IPS-20b (cell line): ENCODE results near the gene LBP.

ENCODE experiments used
- H3K27ac ChIP-seq: one replicate; pipeline ENCODE4 v1.5.1; 2013; ENCODE audit warnings: low read length
- H3K27me3 ChIP-seq: 2 replicates; pipeline ENCODE4 v1.6.1; 2013; ENCODE audit warnings: mild to moderate bottlenecking, low read length, inconsistent platforms; ENCODE audit not compliant: insufficient read depth
- H3K36me3 ChIP-seq: 2 replicates; pipeline ENCODE4 v1.6.1; 2013; ENCODE audit warnings: low read depth, mild to moderate bottlenecking, inconsistent platforms, low read length, moderate library complexity; ENCODE audit not compliant: insufficient read depth
- H3K4me1 ChIP-seq: 2 replicates; pipeline ENCODE4 v1.6.1; 2013; ENCODE audit warnings: mild to moderate bottlenecking, control low read depth, inconsistent platforms, low read length, moderate library complexity; ENCODE audit not compliant: insufficient read depth
- H3K4me3 ChIP-seq: 2 replicates; pipeline ENCODE4 v1.5.1; 2013; ENCODE audit warnings: mild to moderate bottlenecking, low read length, inconsistent platforms
- H3K9ac ChIP-seq: 2 replicates; pipeline ENCODE4 v1.6.1; 2013; ENCODE audit warnings: low read depth, mild to moderate bottlenecking, inconsistent platforms, low read length, moderate library complexity
- H3K9me3 ChIP-seq: 2 replicates; pipeline ENCODE4 v1.6.1; 2013; ENCODE audit warnings: mild to moderate bottlenecking, low read depth, low read length, inconsistent platforms; ENCODE audit not compliant: insufficient read depth

Gene LBP

GRCh38 chr20:38346247-38346651, at the start of gene LBP:
TSS of gene LBP (plus strand) at chr20:38346482. CDS start at chr20:38346517, 35 bp downstream.
- Histone ChIP-seq H3K4me3 (no peak within 1 kb of the TSS), H3K27me3 (no peaks in the 10 kb centered on the region), H3K9ac (no peak within 1 kb of the TSS), H3K27ac (no peak within 1 kb of the TSS), H3K36me3 (no peaks in the 10 kb centered on the region), H3K4me1 (peaks cover 16% of the 10 kb centered on the region; the same call in 1 of the 2 replicates), H3K9me3 (no peaks in the 10 kb centered on the region)

- Histone ChIP-seq H3K9me3 (no peaks in the 10 kb centered on the region), H3K36me3 (no peaks in the 10 kb centered on the region), H3K4me1 (peaks cover 8% of the 10 kb centered on the region; the same call in 1 of the 2 replicates), H3K27me3 (no peaks in the 10 kb centered on the region), H3K4me3 (no peak overlapping the region), H3K27ac (no peak overlapping the region), H3K9ac (no peak overlapping the region)
Measured at GRCh38 chr20:38297916-38298674, 48.2 kb upstream of the LBP start.

GRCh38 chr20:38298768-38299288, 47.5 kb upstream of the LBP start:
- no peak overlapping the region for H3K27ac ChIP-seq
- no peaks in the 10 kb centered on the region for H3K27me3 ChIP-seq
- no peaks in the 10 kb centered on the region for H3K36me3 ChIP-seq
- no peak overlapping the region for H3K4me3 ChIP-seq
- H3K9ac ChIP-seq: no peak overlapping the region
- peaks cover 5% of the 10 kb centered on the region; the same call in 1 of the 2 replicates for H3K4me1 ChIP-seq
- H3K9me3 ChIP-seq: no peaks in the 10 kb centered on the region

- H3K9me3 ChIP-seq: no peaks in the 10 kb centered on the region
- no peak overlapping the region for H3K4me3 ChIP-seq
- H3K9ac ChIP-seq: no peak overlapping the region
- no peak overlapping the region for H3K27ac ChIP-seq
- H3K36me3 ChIP-seq: no peaks in the 10 kb centered on the region
- H3K4me1 ChIP-seq: peaks cover 5% of the 10 kb centered on the region; the same call in 1 of the 2 replicates
- H3K27me3 ChIP-seq: no peaks in the 10 kb centered on the region
Measured at GRCh38 chr20:38299963-38300362, 46.3 kb upstream of the LBP start.

GRCh38 chr20:38300438-38300837, 45.8 kb upstream of the LBP start:
- H3K4me3 ChIP-seq: no peak overlapping the region
- H3K9ac ChIP-seq: no peak overlapping the region
- no peaks in the 10 kb centered on the region for H3K27me3 ChIP-seq
- H3K36me3 ChIP-seq: no peaks in the 10 kb centered on the region
- H3K27ac ChIP-seq: no peak overlapping the region
- H3K4me1 ChIP-seq: peaks cover 5% of the 10 kb centered on the region; the same call in 1 of the 2 replicates
- no peaks in the 10 kb centered on the region for H3K9me3 ChIP-seq

- Histone ChIP-seq H3K4me3 (no peak overlapping the region), H3K27ac (no peak overlapping the region), H3K36me3 (no peaks in the 10 kb centered on the region), H3K9ac (no peak overlapping the region), H3K4me1 (peaks cover 5% of the 10 kb centered on the region; the same call in 1 of the 2 replicates), H3K27me3 (no peaks in the 10 kb centered on the region), H3K9me3 (no peaks in the 10 kb centered on the region)
Measured at GRCh38 chr20:38301309-38301708, 45.0 kb upstream of the LBP start.

- Histone ChIP-seq H3K36me3 (no peaks in the 10 kb centered on the region), H3K4me1 (peaks cover 5% of the 10 kb centered on the region; the same call in 1 of the 2 replicates), H3K9me3 (no peaks in the 10 kb centered on the region), H3K27ac (no peak overlapping the region), H3K9ac (no peak overlapping the region), H3K27me3 (no peaks in the 10 kb centered on the region), H3K4me3 (no peak overlapping the region)
Measured at GRCh38 chr20:38302786-38303185, 43.5 kb upstream of the LBP start.

- H3K27ac ChIP-seq: no peak within 1 kb of the TSS
- H3K27me3 ChIP-seq: no peaks in the 10 kb centered on the region
- no peaks in the 10 kb centered on the region for H3K36me3 ChIP-seq
- no peak within 1 kb of the TSS for H3K4me3 ChIP-seq
- no peak within 1 kb of the TSS for H3K9ac ChIP-seq
- no peaks in the 10 kb centered on the region for H3K9me3 ChIP-seq
- H3K4me1 ChIP-seq: peaks cover 5% of the 10 kb centered on the region; the same call in 1 of the 2 replicates
Measured at GRCh38 chr20:38303908-38304379, 42.3 kb upstream of the LBP start, which contains the start of gene BPI. TSS of gene BPI (plus strand) at chr20:38304156. CDS start at chr20:38304224, 68 bp downstream.

- Histone ChIP-seq H3K9ac (no peak overlapping the region), H3K36me3 (no peaks in the 10 kb centered on the region), H3K27ac (no peak overlapping the region), H3K4me1 (peaks cover 1% of the 10 kb centered on the region; the same call in 1 of the 2 replicates), H3K9me3 (no peaks in the 10 kb centered on the region), H3K27me3 (no peaks in the 10 kb centered on the region), H3K4me3 (no peak overlapping the region)
Measured at GRCh38 chr20:38304845-38305447, 41.3 kb upstream of the LBP start.

GRCh38 chr20:38305541-38305940, 40.7 kb upstream of the LBP start:
- no peaks in the 10 kb centered on the region for H3K4me1 ChIP-seq
- no peak overlapping the region for H3K27ac ChIP-seq
- H3K27me3 ChIP-seq: no peaks in the 10 kb centered on the region
- H3K36me3 ChIP-seq: no peaks in the 10 kb centered on the region
- no peak overlapping the region for H3K9ac ChIP-seq
- no peaks in the 10 kb centered on the region for H3K9me3 ChIP-seq
- no peak overlapping the region for H3K4me3 ChIP-seq

- H3K4me3 ChIP-seq: no peak overlapping the region
- no peak overlapping the region for H3K9ac ChIP-seq
- no peaks in the 10 kb centered on the region for H3K9me3 ChIP-seq
- no peaks in the 10 kb centered on the region for H3K36me3 ChIP-seq
- H3K27me3 ChIP-seq: no peaks in the 10 kb centered on the region
- H3K27ac ChIP-seq: no peak overlapping the region
- H3K4me1 ChIP-seq: no peaks in the 10 kb centered on the region
Measured at GRCh38 chr20:38306379-38306778, 39.9 kb upstream of the LBP start.
